ENCODE measurements around the gene BHLHE23. TPM values are rescaled to one million over a fixed set of nuclear protein-coding genes. Genes with fewer than 3 reads are reported as not detected.
A peak's percentile ranks its signal among the peaks of the same experiment; 100 is the strongest.

The BHLHE23 gene
- total RNA-seq, result not detected

DNA sequence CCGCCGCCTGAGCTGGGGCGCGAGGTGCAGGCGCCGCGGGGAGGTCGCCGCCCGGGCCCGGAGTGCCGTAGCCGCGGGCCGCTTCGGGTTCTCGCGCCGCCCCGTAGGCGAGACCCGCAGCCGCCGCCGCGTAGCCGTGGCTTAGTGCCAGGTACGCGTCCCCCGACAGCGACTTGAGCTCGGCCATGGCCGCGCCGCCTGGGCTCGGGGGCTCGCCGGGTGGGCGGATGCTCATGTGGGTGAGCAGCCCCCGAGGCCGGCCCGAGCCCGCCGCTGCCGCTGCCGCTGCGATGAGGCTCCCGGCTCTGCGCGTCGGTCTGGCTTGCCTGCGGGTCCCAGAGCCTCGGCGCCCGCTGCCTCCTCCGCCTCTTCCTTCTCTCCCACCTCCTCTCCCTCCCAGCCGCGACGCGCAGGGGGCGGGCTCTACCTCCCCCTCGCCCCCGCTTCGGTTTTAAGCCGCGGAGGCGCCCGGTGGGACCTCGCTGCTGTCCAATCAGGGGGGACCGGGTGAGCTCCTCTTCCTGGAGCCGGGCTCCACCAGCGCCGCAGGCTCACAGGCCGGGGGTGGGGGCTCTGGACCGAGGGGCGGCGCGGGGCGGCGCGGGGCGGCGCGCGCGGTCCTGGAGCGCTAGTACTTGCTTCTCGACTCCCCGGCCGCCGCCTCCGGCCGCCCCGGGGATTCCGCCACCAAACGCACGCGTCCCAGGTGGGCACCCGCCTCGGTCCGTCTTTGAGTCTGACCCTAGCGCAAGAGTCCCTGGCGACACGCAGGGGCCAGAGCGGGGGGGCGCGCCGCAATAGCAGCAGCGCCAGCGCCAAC, at the start of gene BHLHE23:
TSS of gene BHLHE23 (minus strand) at position 425 of the 820 bp plus-strand sequence. CDS start at position 235, 190 bp downstream.
- peak; percentile 26 for DNase-seq
- H3K36me3 Mint-ChIP-seq, result no peaks in the 10 kb centered on the region
- no peaks in the 10 kb centered on the region for H3K9me3 Mint-ChIP-seq
- H3K27me3 Mint-ChIP-seq, result peaks cover 59% of the 10 kb centered on the region
- peaks cover 18% of the 10 kb centered on the region for H3K4me1 Mint-ChIP-seq
- H3K27ac Mint-ChIP-seq, result no peak within 1 kb of the TSS
- peak within 1 kb of the TSS; percentile 47 for H3K4me3 Mint-ChIP-seq

GRCh38 chr20:63055575-63056235, 48.9 kb upstream of the BHLHE23 start:
- DNase-seq, result no peak
- Mint-ChIP-seq H3K27ac (no peak overlapping the region), H3K36me3 (no peaks in the 10 kb centered on the region), H3K4me3 (no peak overlapping the region), H3K9me3 (no peaks in the 10 kb centered on the region), H3K4me1 (no peaks in the 10 kb centered on the region), H3K27me3 (peaks cover 2% of the 10 kb centered on the region)

DNA sequence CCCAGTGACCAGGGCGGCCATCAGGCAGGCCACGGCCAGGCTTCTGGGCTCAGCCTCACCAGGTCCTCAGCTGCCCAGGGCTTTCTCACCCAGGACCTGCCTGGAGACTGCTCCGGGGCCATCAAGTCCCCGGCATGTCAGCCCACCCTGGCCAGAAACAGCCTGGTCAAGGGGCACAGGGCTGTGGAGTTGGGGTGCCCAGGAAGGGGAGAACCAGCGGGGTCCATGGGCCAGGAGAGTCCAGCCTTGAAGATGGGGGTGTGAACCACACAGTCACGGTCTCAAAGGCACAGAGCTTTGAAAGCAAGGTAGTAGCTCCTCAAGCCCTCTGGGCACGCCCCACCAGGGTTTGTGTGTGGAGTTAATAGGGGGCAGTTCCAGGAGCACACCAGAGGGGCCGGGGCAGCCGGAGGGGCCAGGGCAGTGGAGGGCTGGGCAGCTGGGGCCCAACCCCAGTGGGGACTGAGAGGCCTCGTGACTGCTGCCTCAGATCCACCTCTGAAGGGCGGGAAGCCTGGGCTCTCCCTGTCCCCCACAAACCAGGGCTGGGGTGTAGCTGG, 48.0 kb upstream of the BHLHE23 start:
- no peak overlapping the region for H3K27ac Mint-ChIP-seq
- no peaks in the 10 kb centered on the region for H3K27me3 Mint-ChIP-seq
- H3K4me3 Mint-ChIP-seq, result no peak overlapping the region
- DNase-seq, result no peak
- H3K36me3 Mint-ChIP-seq, result no peaks in the 10 kb centered on the region
- H3K9me3 Mint-ChIP-seq, result no peaks in the 10 kb centered on the region
- H3K4me1 Mint-ChIP-seq, result no peaks in the 10 kb centered on the region

GRCh38 chr20:63054103-63054474, 47.3 kb upstream of the BHLHE23 start:
- Mint-ChIP-seq H3K4me3 (no peak overlapping the region), H3K27me3 (no peaks in the 10 kb centered on the region), H3K27ac (no peak overlapping the region), H3K9me3 (no peaks in the 10 kb centered on the region), H3K4me1 (no peaks in the 10 kb centered on the region), H3K36me3 (no peaks in the 10 kb centered on the region)
- no peak for DNase-seq

GRCh38 chr20:63053432-63054102, 46.8 kb upstream of the BHLHE23 start:
- Mint-ChIP-seq H3K36me3 (no peaks in the 10 kb centered on the region), H3K4me1 (no peaks in the 10 kb centered on the region)
- DNase-seq, result no peak

DNA sequence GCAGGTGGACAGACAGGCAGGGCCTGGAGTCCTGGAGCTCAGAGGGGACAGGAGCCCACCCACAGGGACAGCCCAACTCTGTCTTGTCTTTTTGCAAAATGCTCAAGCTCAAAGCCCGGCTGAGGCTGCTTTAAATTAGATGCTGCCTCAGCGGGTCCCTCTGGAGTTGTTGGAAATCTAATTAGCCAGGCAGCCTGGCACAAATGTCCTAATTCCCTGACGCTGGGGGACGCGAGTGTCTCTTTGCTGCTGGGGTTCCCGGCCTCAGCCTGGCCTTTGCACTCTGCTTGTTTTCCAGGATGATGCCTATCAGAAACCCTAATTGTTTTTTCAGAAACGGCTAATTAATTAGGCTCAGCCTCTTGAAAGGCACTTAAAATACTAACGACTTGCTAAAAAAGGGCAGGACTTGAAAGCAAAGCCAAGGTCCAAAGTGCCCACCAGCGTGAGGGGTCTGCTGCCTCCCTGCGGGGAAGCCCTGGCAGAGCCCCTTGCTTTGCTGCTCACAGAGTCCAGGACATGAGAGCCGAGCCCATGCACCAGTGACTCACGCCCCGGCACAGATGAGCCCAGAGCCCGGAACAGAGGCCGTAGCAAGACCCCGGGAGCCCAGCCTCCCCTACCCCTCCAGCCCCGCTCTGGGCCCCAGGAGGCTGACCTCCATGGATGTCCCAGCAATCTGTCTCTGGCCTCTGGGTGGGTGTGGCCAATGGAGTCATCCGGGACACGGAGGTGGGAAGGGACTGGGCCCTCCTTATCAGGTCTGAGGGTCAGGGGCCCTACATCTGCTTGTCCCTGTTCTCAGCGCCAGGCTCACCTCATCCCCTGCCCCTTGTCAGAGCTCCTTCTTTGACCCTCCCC, 46.0 kb upstream of the BHLHE23 start:
- H3K9me3 Mint-ChIP-seq, result no peaks in the 10 kb centered on the region
- no peak overlapping the region for H3K4me3 Mint-ChIP-seq
- no peak overlapping the region for H3K27ac Mint-ChIP-seq
- no peaks in the 10 kb centered on the region for H3K36me3 Mint-ChIP-seq
- H3K4me1 Mint-ChIP-seq, result no peaks in the 10 kb centered on the region
- no peaks in the 10 kb centered on the region for H3K27me3 Mint-ChIP-seq
- no peak for DNase-seq

More at GRCh38 chr20:63053432-63054102, 46.8 kb upstream of the BHLHE23 start:
- Mint-ChIP-seq H3K4me3 (no peak overlapping the region), H3K27ac (no peak overlapping the region), H3K27me3 (no peaks in the 10 kb centered on the region), H3K9me3 (no peaks in the 10 kb centered on the region)

GRCh38 chr20:63051911-63052310, 45.1 kb upstream of the BHLHE23 start:
- H3K27me3 Mint-ChIP-seq, result no peaks in the 10 kb centered on the region
- H3K27ac Mint-ChIP-seq, result no peak overlapping the region
- no peaks in the 10 kb centered on the region for H3K36me3 Mint-ChIP-seq
- H3K9me3 Mint-ChIP-seq, result no peaks in the 10 kb centered on the region
- no peak for DNase-seq
- no peaks in the 10 kb centered on the region for H3K4me1 Mint-ChIP-seq
- no peak overlapping the region for H3K4me3 Mint-ChIP-seq

DNA sequence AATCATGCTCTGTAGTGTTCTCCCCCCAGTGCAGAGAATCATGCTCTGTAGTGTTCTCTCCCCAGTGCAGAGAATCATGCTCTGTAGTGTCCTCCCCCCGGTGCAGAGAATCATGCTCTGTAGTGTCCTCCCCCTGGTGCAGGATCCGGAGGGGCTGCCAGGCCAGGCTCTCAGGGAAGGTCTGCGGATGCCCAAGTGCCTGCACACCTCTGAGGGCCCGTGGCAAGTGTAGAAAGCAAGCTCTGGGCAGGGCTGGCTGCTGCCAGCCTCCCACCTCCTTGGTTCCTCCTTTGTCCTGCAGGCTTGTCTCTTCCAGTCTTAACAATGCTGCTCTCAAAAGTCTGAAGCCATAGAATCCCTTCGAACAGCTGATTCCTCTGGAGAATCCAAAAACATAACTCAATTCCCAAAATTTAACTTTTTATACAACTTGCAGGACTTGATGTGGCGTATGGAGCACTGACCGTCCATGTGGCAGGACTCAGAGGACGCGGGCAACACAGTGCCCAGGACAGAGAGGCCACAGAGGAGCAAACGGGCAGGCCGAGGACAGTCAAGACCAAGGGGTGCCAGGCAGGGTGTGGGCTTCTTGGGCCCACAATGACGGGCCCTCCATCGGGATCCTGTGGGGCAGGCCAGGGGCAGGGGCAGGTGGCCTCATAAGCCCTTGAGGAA, 44.6 kb upstream of the BHLHE23 start:
- no peak for DNase-seq

DNA sequence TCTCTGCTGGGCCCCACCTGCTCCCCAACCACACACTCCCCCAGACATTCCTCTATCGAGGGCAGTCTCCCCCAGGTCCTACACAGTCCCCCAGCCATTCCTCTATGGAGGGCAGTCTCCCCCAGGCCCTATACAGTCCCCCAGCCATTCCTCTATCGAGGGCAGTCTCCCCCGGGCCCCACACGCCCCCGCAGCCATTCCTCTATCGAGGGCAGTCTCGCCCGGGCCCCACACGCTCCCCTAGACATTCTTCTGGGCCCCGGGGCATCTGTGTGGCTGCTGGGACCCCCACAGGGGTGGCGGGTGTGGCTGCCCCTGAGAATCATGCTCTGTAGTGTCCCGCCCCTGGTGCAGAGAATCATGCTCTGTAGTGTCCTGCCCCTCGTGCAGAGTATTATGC, 43.6 kb upstream of the BHLHE23 start:
- H3K27ac Mint-ChIP-seq, result no peak overlapping the region
- H3K27me3 Mint-ChIP-seq, result no peaks in the 10 kb centered on the region
- no peaks in the 10 kb centered on the region for H3K4me1 Mint-ChIP-seq
- H3K4me3 Mint-ChIP-seq, result no peak overlapping the region
- H3K36me3 Mint-ChIP-seq, result no peaks in the 10 kb centered on the region
- no peak for DNase-seq
- no peaks in the 10 kb centered on the region for H3K9me3 Mint-ChIP-seq

More for the DNA sequence above, 44.6 kb upstream of the BHLHE23 start:
- H3K27me3 Mint-ChIP-seq, result no peaks in the 10 kb centered on the region
- no peak overlapping the region for H3K27ac Mint-ChIP-seq
- no peaks in the 10 kb centered on the region for H3K9me3 Mint-ChIP-seq
- H3K4me3 Mint-ChIP-seq, result no peak overlapping the region
- no peaks in the 10 kb centered on the region for H3K36me3 Mint-ChIP-seq
- no peaks in the 10 kb centered on the region for H3K4me1 Mint-ChIP-seq

DNA sequence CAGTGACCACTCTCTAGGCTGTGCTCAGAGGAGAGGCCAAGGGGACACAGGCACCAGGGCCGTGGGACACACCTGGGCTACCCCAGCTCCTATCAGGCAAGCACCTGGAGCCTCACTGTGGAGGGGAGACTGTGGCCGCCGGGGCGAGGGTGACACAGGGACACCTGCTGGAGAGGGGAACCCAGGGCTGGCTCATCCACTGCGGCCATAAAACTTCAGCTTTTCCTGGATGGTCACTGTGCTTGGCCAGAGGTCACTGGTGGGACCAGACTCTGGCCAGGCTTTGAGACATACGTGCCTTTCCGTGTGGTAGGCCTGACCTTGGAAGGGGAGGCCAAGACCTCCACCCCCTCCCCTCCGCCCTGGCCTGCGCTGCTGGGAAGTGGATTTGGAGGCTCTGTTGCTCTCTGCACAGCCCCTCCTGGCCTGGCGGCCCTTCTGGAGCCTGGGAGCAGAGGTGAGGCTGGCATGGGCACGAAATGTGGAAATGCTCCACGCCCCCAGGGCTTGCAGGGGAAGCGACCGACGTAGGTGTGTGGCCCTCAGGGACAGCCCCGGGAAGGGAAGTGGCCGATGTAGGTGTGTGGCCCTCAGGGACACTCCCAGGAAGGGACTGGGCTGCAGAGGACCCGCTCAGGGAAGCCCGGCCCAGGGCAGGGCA, 42.9 kb upstream of the BHLHE23 start:
- DNase-seq, result no peak
- Mint-ChIP-seq H3K9me3 (no peaks in the 10 kb centered on the region), H3K27ac (no peak overlapping the region), H3K4me3 (no peak overlapping the region), H3K36me3 (no peaks in the 10 kb centered on the region), H3K27me3 (no peaks in the 10 kb centered on the region), H3K4me1 (no peaks in the 10 kb centered on the region)

DNA sequence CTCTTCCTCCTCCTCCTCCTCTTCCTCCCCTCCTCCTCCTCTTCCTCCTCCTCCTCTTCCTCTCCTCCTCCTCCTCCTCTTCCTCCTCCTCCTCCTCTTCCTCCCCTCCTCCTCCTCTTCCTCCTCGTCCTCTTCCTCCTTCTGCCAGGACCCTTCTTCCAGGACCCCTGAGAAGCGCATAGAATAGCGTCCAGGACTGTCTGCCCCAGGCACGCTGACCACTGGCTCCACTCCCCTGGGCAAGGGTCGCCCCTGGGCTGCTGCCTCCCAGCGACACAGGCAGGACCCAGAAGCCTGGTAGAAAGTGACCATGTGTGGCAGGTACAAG, 42.4 kb upstream of the BHLHE23 start:
- Mint-ChIP-seq H3K4me1 (no peaks in the 10 kb centered on the region), H3K9me3 (no peaks in the 10 kb centered on the region), H3K4me3 (no peak overlapping the region), H3K27ac (no peak overlapping the region), H3K27me3 (no peaks in the 10 kb centered on the region), H3K36me3 (no peaks in the 10 kb centered on the region)
- DNase-seq, result no peak

DNA sequence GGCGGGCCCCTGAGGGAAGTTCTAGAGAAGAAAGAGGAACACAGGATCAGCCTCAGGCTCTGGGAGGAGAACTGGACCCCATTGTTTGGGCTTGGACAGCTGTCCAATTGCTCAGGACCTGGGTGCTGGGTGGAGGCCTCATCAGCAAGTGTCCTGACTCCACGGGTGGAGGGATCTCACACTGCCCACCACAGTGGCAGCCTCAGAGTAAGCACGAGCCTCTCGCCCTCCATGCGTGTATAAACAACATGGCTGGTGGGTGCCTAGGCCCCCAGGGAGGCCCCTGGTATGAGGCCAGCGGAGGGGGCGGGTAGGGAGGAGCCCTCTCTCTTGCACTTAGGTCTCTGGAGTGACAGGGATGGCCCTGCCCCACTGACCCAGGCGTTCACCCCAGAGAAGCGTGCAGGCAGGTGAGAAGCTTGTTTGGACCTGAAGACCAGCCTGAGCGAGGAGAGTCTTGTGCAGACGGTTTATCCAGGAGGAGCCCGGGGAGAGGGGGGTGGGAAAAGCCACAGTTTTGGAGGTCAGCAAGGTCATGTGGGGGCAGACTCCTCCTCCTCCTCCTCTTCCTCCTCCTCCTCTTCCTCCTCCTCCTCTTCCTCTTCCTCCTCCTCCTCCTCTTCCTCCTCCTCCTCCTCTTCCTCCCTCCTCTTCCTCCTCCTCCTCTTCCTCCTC, 41.9 kb upstream of the BHLHE23 start:
- no peaks in the 10 kb centered on the region for H3K36me3 Mint-ChIP-seq
- H3K4me1 Mint-ChIP-seq, result no peaks in the 10 kb centered on the region
- DNase-seq, result no peak
- no peaks in the 10 kb centered on the region for H3K9me3 Mint-ChIP-seq
- H3K27ac Mint-ChIP-seq, result no peak overlapping the region
- H3K27me3 Mint-ChIP-seq, result no peaks in the 10 kb centered on the region
- no peak overlapping the region for H3K4me3 Mint-ChIP-seq

DNA sequence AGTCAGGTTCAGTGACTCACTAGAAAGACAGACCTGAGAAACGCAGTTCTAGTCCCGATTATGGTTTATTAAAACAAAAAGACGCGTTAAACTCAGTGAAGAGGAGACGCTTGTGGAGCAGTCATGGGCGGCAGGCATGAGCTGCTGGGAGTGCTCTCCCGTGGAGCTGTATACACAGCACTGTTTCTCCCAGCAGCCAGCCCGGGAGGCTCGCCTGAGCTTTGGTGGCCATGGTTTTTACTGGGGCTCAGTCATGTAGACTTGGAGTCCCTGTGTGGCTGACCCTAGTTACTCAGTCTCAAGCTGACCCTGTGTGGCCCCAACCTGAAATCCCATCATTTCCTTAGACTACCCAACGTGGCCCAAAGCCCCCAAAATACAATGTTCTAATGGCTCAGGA, 41.2 kb upstream of the BHLHE23 start:
- no peaks in the 10 kb centered on the region for H3K4me1 Mint-ChIP-seq
- H3K36me3 Mint-ChIP-seq, result no peaks in the 10 kb centered on the region
- H3K27me3 Mint-ChIP-seq, result no peaks in the 10 kb centered on the region
- H3K27ac Mint-ChIP-seq, result no peak overlapping the region
- no peak overlapping the region for H3K4me3 Mint-ChIP-seq
- no peak for DNase-seq
- H3K9me3 Mint-ChIP-seq, result no peaks in the 10 kb centered on the region
